Activated gamma-delta T cell (primary cell): Measurements from ENCODE around the gene MELTF.

ENCODE experiments used
- DNase-seq: peaks from one replicate; lab custom pipeline; 2025; lab: John Stamatoyannopoulos, UW

MELTF gene

GRCh38 chr3:196994056-196994455 lies 35.6 kb downstream of the MELTF start:
- DNase-seq, result no peak

GRCh38 chr3:196992461-196993065 lies 37.1 kb downstream of the MELTF start:
- no peak for DNase-seq

GRCh38 chr3:196991581-196992460 lies 37.8 kb downstream of the MELTF start:
- no peak for DNase-seq

GRCh38 chr3:196990601-196991007 lies 39.0 kb downstream of the MELTF start:
- no peak for DNase-seq

- DNase-seq, result no peak
Measured at GRCh38 chr3:196989721-196990262, 39.8 kb downstream of the MELTF start.

GRCh38 chr3:196988241-196989029 lies 41.2 kb downstream of the MELTF start:
- DNase-seq, result no peak

- no peak for DNase-seq
Measured at GRCh38 chr3:196987022-196987421, 42.6 kb downstream of the MELTF start.

- DNase-seq, result no peak
Measured at GRCh38 chr3:196985954-196986885, 43.4 kb downstream of the MELTF start.

- DNase-seq, result no peak
Measured at GRCh38 chr3:196985298-196985697, 44.3 kb downstream of the MELTF start.

- no peak for DNase-seq
Measured at GRCh38 chr3:196983186-196983585, 46.4 kb downstream of the MELTF start.

- DNase-seq, result no peak
Measured at GRCh38 chr3:196981657-196982056, 48.0 kb downstream of the MELTF start.

GRCh38 chr3:196979545-196979944 lies 50.1 kb downstream of the MELTF start:
- DNase-seq, result no peak

GRCh38 chr3:196976941-196977340 lies 52.7 kb downstream of the MELTF start:
- DNase-seq, result no peak

GRCh38 chr3:196975349-196975748 lies 54.3 kb downstream of the MELTF start:
- DNase-seq, result no peak

GRCh38 chr3:196974661-196975060 lies 55.0 kb downstream of the MELTF start:
- DNase-seq, result no peak

- DNase-seq, result no peak
Measured at GRCh38 chr3:196971094-196971698, 58.4 kb downstream of the MELTF start.

- DNase-seq, result no peak
Measured at GRCh38 chr3:196970547-196971093, 59.0 kb downstream of the MELTF start.

- DNase-seq, result peak; percentile 47
Measured at GRCh38 chr3:196969660-196970546, 59.7 kb downstream of the MELTF start.

GRCh38 chr3:196969134-196969659 lies 60.4 kb downstream of the MELTF start:
- peak; percentile 28 for DNase-seq
